Uterus (tissue), 2 donors: ENCODE results near the gene ACOX2.

Experiments used
- POLR2A ChIP-seq, 2 donors: fragments of 450-650 bp; IDR thresholded peaks; one replicate each; pipeline ENCODE4 v1.6.1; 2016; ENCODE audit warnings: antibody characterized with exemption in 2 of 2, mild to moderate bottlenecking in 1 of 2, moderate library complexity in 1 of 2
- TF ChIP-seq, protein P1 (sequence below), 4 experiments: fragments of 200-600 bp in 2 of 4; fragments of 450-650 bp in 2 of 4; sonication (generic) in 2 of 4; IDR thresholded peaks; one replicate each; pipeline ENCODE4 v1.5.1; 2016 to 2019; ENCODE audit warnings: antibody characterized with exemption in 4 of 4, mild to moderate bottlenecking in 2 of 4, moderate library complexity in 1 of 4

DNA sequence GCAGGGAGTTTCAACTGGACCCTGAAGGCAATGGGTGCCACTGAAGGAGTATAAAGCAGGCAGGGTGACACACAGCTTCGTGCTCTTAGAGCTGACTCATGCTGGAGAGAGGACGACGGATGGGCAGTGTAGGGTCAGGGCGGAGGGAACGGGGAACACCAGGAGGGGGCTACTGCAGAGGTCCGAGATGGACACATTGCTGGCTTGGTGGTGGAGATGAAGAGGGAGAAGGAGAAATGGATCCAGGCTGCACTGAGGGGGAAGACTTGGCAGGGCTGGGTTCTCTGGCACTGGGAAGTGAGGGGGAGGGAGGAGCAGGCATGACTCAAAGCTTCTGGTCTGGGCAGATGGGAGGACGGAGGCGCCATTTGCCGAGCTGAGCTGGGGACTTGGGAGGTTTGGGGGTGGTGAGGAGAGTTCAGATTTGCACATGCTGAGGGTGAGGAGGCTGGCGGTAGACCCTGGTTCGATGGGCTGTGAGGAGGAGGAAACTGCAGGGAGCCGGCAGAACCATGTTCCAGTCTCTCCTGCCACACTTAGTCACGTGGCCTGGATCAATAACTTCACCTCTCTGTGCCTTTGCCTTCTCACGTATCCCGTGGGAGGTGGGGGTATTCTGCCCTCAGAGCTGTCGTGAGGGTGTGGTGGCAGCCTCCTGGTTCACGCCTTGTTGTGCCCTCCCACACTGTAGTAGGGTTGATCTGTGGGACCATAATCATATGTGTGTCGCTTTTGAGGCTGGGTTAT, 49.7 kb downstream of the ACOX2 start:
- TF ChIP-seq, protein P1, sequence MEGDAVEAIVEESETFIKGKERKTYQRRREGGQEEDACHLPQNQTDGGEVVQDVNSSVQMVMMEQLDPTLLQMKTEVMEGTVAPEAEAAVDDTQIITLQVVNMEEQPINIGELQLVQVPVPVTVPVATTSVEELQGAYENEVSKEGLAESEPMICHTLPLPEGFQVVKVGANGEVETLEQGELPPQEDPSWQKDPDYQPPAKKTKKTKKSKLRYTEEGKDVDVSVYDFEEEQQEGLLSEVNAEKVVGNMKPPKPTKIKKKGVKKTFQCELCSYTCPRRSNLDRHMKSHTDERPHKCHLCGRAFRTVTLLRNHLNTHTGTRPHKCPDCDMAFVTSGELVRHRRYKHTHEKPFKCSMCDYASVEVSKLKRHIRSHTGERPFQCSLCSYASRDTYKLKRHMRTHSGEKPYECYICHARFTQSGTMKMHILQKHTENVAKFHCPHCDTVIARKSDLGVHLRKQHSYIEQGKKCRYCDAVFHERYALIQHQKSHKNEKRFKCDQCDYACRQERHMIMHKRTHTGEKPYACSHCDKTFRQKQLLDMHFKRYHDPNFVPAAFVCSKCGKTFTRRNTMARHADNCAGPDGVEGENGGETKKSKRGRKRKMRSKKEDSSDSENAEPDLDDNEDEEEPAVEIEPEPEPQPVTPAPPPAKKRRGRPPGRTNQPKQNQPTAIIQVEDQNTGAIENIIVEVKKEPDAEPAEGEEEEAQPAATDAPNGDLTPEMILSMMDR (IDR thresholded peaks at IDR 0.05) = no peak
- TF ChIP-seq POLR2A (IDR thresholded peaks at IDR 0.05) = no peak
